Calu3 (cell line): Measurements from ENCODE around the gene KRTAP10-11. TPM values are rescaled to one million over a fixed set of nuclear protein-coding genes. Genes with fewer than 3 reads are reported as not detected.
"Not testable (repeated sequence)": the region's sequence is repeated elsewhere in the genome, so short reads cannot be mapped to it uniquely, and the experiment has no call there.

Source experiments
- BruUV-seq: library from RNA; stranded (reverse); fragments of 400-500 nt; replicated peaks from 2 replicates; lab custom pipeline; 2021; lab: Mats Ljungman, UMichigan
- CTCF ChIA-PET: fragments of 300-600 bp; sonication (Branson Sonifier 250); formaldehyde crosslinking; loops from one replicate; lab custom pipeline; 2022; ENCODE audit warnings: antibody characterized with exemption; lab: Charles Lee
- DNase-seq: peaks from one replicate; pipeline ENCODE4 v3.0.0; 2022
- H3K27ac Mint-ChIP-seq: one replicate; pipeline ENCODE4 v1.8.0; 2022; ENCODE audit warnings: mixed read lengths; ENCODE audit not compliant: unreplicated experiment
- H3K27me3 Mint-ChIP-seq: one replicate; pipeline ENCODE4 v1.8.0; 2022; ENCODE audit warnings: mixed read lengths; ENCODE audit not compliant: unreplicated experiment
- H3K36me3 Mint-ChIP-seq: one replicate; pipeline ENCODE4 v1.8.0; 2022; ENCODE audit warnings: mild to moderate bottlenecking, moderate library complexity, mixed read lengths; ENCODE audit not compliant: insufficient read depth, unreplicated experiment
- H3K4me1 Mint-ChIP-seq: one replicate; pipeline ENCODE4 v1.8.0; 2022; ENCODE audit warnings: mild to moderate bottlenecking, low read depth, mixed read lengths; ENCODE audit not compliant: unreplicated experiment
- H3K4me3 Mint-ChIP-seq: one replicate; pipeline ENCODE4 v1.8.0; 2022; ENCODE audit warnings: mild to moderate bottlenecking, low read depth, moderate library complexity, mixed read lengths; ENCODE audit not compliant: unreplicated experiment
- H3K9me3 Mint-ChIP-seq: one replicate; pipeline ENCODE4 v1.8.0; 2022; ENCODE audit warnings: low read depth, mixed read lengths; ENCODE audit not compliant: unreplicated experiment
- intact Hi-C: fragments of 100-400 bp; cut with micrococcal nuclease; formaldehyde crosslinking; loops from one replicate; pipeline ENCODE4 v1.10.0; 2022; ENCODE audit not compliant: unreplicated experiment
- total RNA-seq: library from RNA; stranded (reverse); gene quantifications from 2 replicates; pipeline ENCODE4 v1.2.3, GENCODE V29; 2022
- TF ChIP-seq, protein P1 (sequence below): fragments of 200-600 bp; IDR thresholded peaks from one replicate; pipeline ENCODE4 v1.8.0; 2022; ENCODE audit warnings: antibody characterized with exemption; ENCODE audit not compliant: unreplicated experiment

Gene KRTAP10-11
- total RNA-seq, 1 experiment from 2014 or later = not detected

DNA sequence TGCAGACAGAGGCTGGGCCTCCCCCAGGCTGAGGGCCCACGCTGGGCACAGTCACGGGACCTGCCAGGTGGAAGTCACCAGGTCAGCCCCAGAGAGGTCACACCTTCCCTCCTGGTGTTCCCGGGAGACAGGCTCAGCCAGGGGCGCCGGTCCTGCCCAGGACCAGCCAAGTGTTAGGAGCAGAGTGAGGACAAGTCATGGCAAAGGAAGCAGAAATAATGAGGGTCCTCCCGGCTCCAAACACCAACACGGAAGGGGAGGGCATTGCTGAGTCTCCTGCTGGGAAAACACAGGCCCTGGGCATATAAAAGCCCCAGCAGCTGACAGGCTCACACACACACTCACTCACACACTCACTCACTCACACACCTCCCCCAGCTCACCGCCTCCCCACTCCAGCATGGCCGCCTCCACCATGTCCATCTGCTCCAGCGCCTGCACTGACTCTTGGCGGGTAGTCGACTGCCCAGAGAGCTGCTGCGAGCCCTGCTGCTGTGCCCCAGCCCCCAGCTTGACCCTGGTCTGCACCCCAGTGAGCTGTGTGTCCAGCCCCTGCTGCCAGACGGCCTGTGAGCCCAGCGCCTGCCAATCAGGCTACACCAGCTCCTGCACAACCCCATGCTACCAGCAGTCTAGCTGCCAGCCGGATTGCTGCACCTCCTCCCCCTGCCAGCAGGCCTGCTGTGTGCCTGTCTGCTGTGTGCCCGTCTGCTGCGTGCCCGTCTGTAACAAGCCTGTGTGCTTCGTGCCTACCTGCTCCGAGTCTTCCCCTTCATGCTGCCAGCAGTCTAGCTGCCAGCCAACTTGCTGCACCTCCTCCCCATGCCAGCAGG, 9.0 kb upstream of the KRTAP10-11 start, which contains the start of gene KRTAP10-10:
Gene KRTAP10-10, plus strand, starts transcription at position 339 of the 833 bp plus-strand sequence. Its CDS starts 62 bp downstream, at position 401.
- Mint-ChIP-seq H3K4me1 (no peaks in the 10 kb centered on the region), H3K36me3 (no peaks in the 10 kb centered on the region), H3K9me3 (peaks cover 9% of the 10 kb centered on the region), H3K4me3 (no peak within 1 kb of the TSS), H3K27ac (no peak within 1 kb of the TSS), H3K27me3 (peaks cover 91% of the 10 kb centered on the region)
- intact Hi-C loops = no loop called here
- TF ChIP-seq, protein P1, sequence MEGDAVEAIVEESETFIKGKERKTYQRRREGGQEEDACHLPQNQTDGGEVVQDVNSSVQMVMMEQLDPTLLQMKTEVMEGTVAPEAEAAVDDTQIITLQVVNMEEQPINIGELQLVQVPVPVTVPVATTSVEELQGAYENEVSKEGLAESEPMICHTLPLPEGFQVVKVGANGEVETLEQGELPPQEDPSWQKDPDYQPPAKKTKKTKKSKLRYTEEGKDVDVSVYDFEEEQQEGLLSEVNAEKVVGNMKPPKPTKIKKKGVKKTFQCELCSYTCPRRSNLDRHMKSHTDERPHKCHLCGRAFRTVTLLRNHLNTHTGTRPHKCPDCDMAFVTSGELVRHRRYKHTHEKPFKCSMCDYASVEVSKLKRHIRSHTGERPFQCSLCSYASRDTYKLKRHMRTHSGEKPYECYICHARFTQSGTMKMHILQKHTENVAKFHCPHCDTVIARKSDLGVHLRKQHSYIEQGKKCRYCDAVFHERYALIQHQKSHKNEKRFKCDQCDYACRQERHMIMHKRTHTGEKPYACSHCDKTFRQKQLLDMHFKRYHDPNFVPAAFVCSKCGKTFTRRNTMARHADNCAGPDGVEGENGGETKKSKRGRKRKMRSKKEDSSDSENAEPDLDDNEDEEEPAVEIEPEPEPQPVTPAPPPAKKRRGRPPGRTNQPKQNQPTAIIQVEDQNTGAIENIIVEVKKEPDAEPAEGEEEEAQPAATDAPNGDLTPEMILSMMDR = no peak
- no TSS peak for BruUV-seq
- DNase-seq = no peak
- CTCF ChIA-PET = no interaction called here

GRCh38 chr21:44637851-44638348, 8.3 kb upstream of the KRTAP10-11 start:
- H3K9me3 Mint-ChIP-seq, H3K27ac Mint-ChIP-seq, H3K36me3 Mint-ChIP-seq, H3K4me3 Mint-ChIP-seq, intact Hi-C loops, BruUV-seq, H3K4me1 Mint-ChIP-seq, CTCF ChIA-PET, DNase-seq: not testable (repeated sequence)
- peaks cover 92% of the 10 kb centered on the region for H3K27me3 Mint-ChIP-seq

GRCh38 chr21:44638506-44639330, 7.5 kb upstream of the KRTAP10-11 start:
- intact Hi-C loops = not testable (repeated sequence)

DNA sequence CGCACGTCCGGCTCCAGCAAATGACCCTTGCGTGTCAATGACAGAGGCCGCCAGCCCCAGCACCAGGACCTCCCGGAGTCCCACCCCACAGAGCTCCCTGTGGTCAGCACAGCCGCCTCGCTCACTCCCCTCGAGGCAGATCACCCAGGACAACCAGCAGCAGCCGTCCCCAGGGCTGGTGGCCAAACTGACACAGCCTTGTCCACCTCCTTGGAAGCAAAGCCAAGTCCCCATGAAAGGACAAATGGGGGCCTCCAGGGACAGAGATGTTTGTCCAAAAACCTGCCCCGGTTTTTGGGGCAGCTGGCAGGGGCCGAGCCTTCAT, 6.9 kb upstream of the KRTAP10-11 start:
- DNase-seq = no peak
- H3K36me3 Mint-ChIP-seq = no peaks in the 10 kb centered on the region
- H3K27me3 Mint-ChIP-seq = peaks cover 87% of the 10 kb centered on the region
- intact Hi-C loops = no loop called here
- TF ChIP-seq, protein P1 = no peak
- no peak overlapping the region for H3K27ac Mint-ChIP-seq
- H3K9me3 Mint-ChIP-seq = peaks cover 5% of the 10 kb centered on the region
- CTCF ChIA-PET = no interaction called here
- H3K4me1 Mint-ChIP-seq = no peaks in the 10 kb centered on the region
- no peak overlapping the region for H3K4me3 Mint-ChIP-seq
- BruUV-seq = no TSS peak

More at GRCh38 chr21:44638506-44639330, 7.5 kb upstream of the KRTAP10-11 start:
- CTCF ChIA-PET, H3K9me3 Mint-ChIP-seq, H3K27ac Mint-ChIP-seq, DNase-seq, BruUV-seq, H3K36me3 Mint-ChIP-seq, H3K4me3 Mint-ChIP-seq, H3K4me1 Mint-ChIP-seq: not testable (repeated sequence)
- H3K27me3 Mint-ChIP-seq = peaks cover 89% of the 10 kb centered on the region

- CTCF ChIA-PET = no interaction called here
- Mint-ChIP-seq H3K4me3 (no peak overlapping the region), H3K36me3 (no peaks in the 10 kb centered on the region), H3K27ac (no peak overlapping the region), H3K27me3 (peaks cover 88% of the 10 kb centered on the region), H3K4me1 (no peaks in the 10 kb centered on the region), H3K9me3 (peaks cover 13% of the 10 kb centered on the region)
- TF ChIP-seq, protein P1 = no peak
- BruUV-seq = no TSS peak
- DNase-seq = no peak
- intact Hi-C loops = no loop called here
These were observed 5.5 kb upstream of the KRTAP10-11 start for GRCh38 chr21:44640761-44641160.
